IMR-90 (cell line): ENCODE measurements around the gene ICAM1. TPM values are rescaled to one million over a fixed set of nuclear protein-coding genes. Genes with fewer than 3 reads are reported as not detected.
A peak's percentile ranks its signal among the peaks of the same experiment; 100 is the strongest.

Source experiments
- ATAC-seq: fragments of 200-7000 bp; cut with Tn5 transposase; 2 replicates; pipeline ENCODE4 v1.9.1; 2020; ENCODE audit warnings: low read depth, mild to moderate bottlenecking, moderate library complexity
- BruUV-seq: library from RNA; stranded (reverse); fragments of 400-500 nt; replicated peaks from 2 replicates; lab custom pipeline; 2021; lab: Mats Ljungman, UMichigan
- CTCF ChIA-PET: fragments of 300-600 bp; formaldehyde crosslinking; extraction: SDS; loops from one replicate; lab custom pipeline; 2021; ENCODE audit warnings: antibody characterized with exemption; lab: Yijun Ruan, JAX
- POLR2A ChIA-PET: fragments of 300-600 bp; sonication (Branson Sonifier 250); formaldehyde crosslinking; loops from one replicate; lab custom pipeline; 2022; ENCODE audit warnings: antibody characterized with exemption; ENCODE audit not compliant: unreplicated experiment; lab: Charles Lee
- DNase-seq: peaks from one replicate; pipeline ENCODE4 v3.0.0; 2013
- H2AFZ ChIP-seq: replicated peaks from 2 replicates; pipeline ENCODE3; 2013; ENCODE audit warnings: low read length, mild to moderate bottlenecking; ENCODE audit not compliant: poor library complexity
- H2AK5ac ChIP-seq: 2 replicates; pipeline ENCODE4 v1.6.1; 2013; ENCODE audit warnings: low read depth, low read length, inconsistent platforms
- H2AK9ac ChIP-seq: replicated peaks from 2 replicates; pipeline ENCODE3; 2013; ENCODE audit warnings: mild to moderate bottlenecking, low read depth, low read length, moderate library complexity; ENCODE audit not compliant: poor library complexity
- H2BK120ac ChIP-seq: 2 replicates; pipeline ENCODE4 v1.6.1; 2013; ENCODE audit warnings: low read depth, low read length, inconsistent platforms
- H2BK15ac ChIP-seq: 3 replicates; pipeline ENCODE4 v1.6.1; 2013; ENCODE audit warnings: low read depth, low read length, inconsistent platforms
- H2BK20ac ChIP-seq: 2 replicates; pipeline ENCODE4 v1.6.1; 2013; ENCODE audit warnings: low read depth, mild to moderate bottlenecking, inconsistent platforms, low read length, moderate library complexity
- H2BK5ac ChIP-seq: 2 replicates; pipeline ENCODE4 v1.6.1; 2013; ENCODE audit warnings: mild to moderate bottlenecking, low read depth, low read length, inconsistent platforms; ENCODE audit not compliant: poor library complexity, severe bottlenecking
- H3K14ac ChIP-seq: replicated peaks from 2 replicates; pipeline ENCODE4 v1.6.1; 2013; ENCODE audit warnings: low read depth, low read length, inconsistent platforms
- H3K18ac ChIP-seq: 2 replicates; pipeline ENCODE4 v1.6.1; 2013; ENCODE audit warnings: low read depth, low read length, control low read depth
- H3K23ac ChIP-seq: 2 replicates; pipeline ENCODE4 v1.6.1; 2013; ENCODE audit warnings: low read depth, low read length, inconsistent platforms
- H3K27ac ChIP-seq: 2 replicates; pipeline ENCODE4 v1.5.1; 2013; ENCODE audit warnings: mild to moderate bottlenecking, control low read depth, low read length; ENCODE audit not compliant: insufficient read depth
- H3K27me3 ChIP-seq: 2 replicates; pipeline ENCODE4 v1.6.1; 2013; ENCODE audit warnings: low read length; ENCODE audit not compliant: control insufficient read depth, insufficient read depth
- H3K36me3 ChIP-seq: 2 replicates; pipeline ENCODE4 v1.6.1; 2013; ENCODE audit warnings: low read length, mixed read lengths; ENCODE audit not compliant: control insufficient read depth, insufficient read depth
- H3K4ac ChIP-seq: 2 replicates; pipeline ENCODE4 v1.6.1; 2013; ENCODE audit warnings: low read depth, low read length, inconsistent platforms
- H3K4me1 ChIP-seq: 2 replicates; pipeline ENCODE4 v1.6.1; 2013; ENCODE audit warnings: low read length, mixed read lengths; ENCODE audit not compliant: control insufficient read depth, insufficient read depth
- H3K4me2 ChIP-seq: 2 replicates; pipeline ENCODE4 v1.6.1; 2013; ENCODE audit warnings: low read depth, mild to moderate bottlenecking, control low read depth, low read length, moderate library complexity
- H3K4me3 ChIP-seq: 2 replicates; pipeline ENCODE4 v1.5.1; 2013; ENCODE audit warnings: low read depth, mild to moderate bottlenecking, control low read depth, low read length, moderate library complexity; ENCODE audit not compliant: insufficient read depth
- H3K56ac ChIP-seq: 2 replicates; pipeline ENCODE4 v1.6.1; 2013; ENCODE audit warnings: low read length, inconsistent platforms; ENCODE audit not compliant: insufficient read depth; ENCODE audit errors: extremely low read depth
- H3K79me1 ChIP-seq, 2 experiments: 2 replicates each; pipeline ENCODE4 v1.6.1; 2013; ENCODE audit warnings: low read length in 2 of 2, inconsistent platforms in 1 of 2, low read depth in 1 of 2
- H3K9ac ChIP-seq: 2 replicates; pipeline ENCODE4 v1.6.1; 2013; ENCODE audit warnings: low read depth, low read length, control low read depth
- H3K9me1 ChIP-seq: 2 replicates; pipeline ENCODE4 v1.6.1; 2013; ENCODE audit warnings: low read length, inconsistent platforms; ENCODE audit not compliant: insufficient read depth
- H3K9me3 ChIP-seq: 2 replicates; pipeline ENCODE4 v1.6.1; 2013; ENCODE audit warnings: low read length; ENCODE audit not compliant: control insufficient read depth, insufficient read depth
- H4K20me1 ChIP-seq: 2 replicates; pipeline ENCODE4 v1.6.1; 2013; ENCODE audit warnings: low read length, inconsistent platforms; ENCODE audit not compliant: insufficient read depth
- H4K5ac ChIP-seq: 2 replicates; pipeline ENCODE4 v1.6.1; 2013; ENCODE audit warnings: mild to moderate bottlenecking, low read depth, low read length, control low read depth
- H4K8ac ChIP-seq, 2 experiments: 2 replicates each; pipeline ENCODE4 v1.6.1; 2013; ENCODE audit warnings: low read depth in 2 of 2, low read length in 2 of 2, control low read depth in 1 of 2, inconsistent platforms in 1 of 2
- H4K91ac ChIP-seq: 2 replicates; pipeline ENCODE4 v1.6.1; 2013; ENCODE audit warnings: low read depth, low read length, inconsistent platforms; ENCODE audit not compliant: insufficient read depth
- CEBPB ChIP-seq: IDR thresholded peaks from 2 replicates; pipeline ENCODE4 v1.6.1; 2012; ENCODE audit warnings: low read depth, low read length, improper control_type of control experiment
- FOS ChIP-seq: fragments of 150-350 bp; IDR thresholded peaks from 2 replicates; pipeline ENCODE4 v1.6.1; 2016; ENCODE audit warnings: low read depth, low read length
- MAFK ChIP-seq: IDR thresholded peaks from 2 replicates; pipeline ENCODE4 v1.6.1; 2012; ENCODE audit warnings: low read depth, low read length, improper control_type of control experiment
- MAZ ChIP-seq: IDR thresholded peaks from 2 replicates; pipeline ENCODE4 v1.6.1; 2012; ENCODE audit warnings: low read depth, mild to moderate bottlenecking, low read length, improper control_type of control experiment, moderate library complexity, borderline replicate concordance
- MXI1 ChIP-seq: IDR thresholded peaks from 2 replicates; pipeline ENCODE4 v1.6.1; 2012; ENCODE audit warnings: low read depth, mild to moderate bottlenecking, low read length, moderate library complexity, borderline replicate concordance
- NFE2L2 ChIP-seq: fragments of 150-350 bp; IDR thresholded peaks from 2 replicates; pipeline ENCODE4 v1.6.1; 2016; ENCODE audit warnings: low read depth, mild to moderate bottlenecking, low read length
- RAD21 ChIP-seq: IDR thresholded peaks from 2 replicates; pipeline ENCODE4 v1.6.1; 2012; ENCODE audit warnings: low read length, improper control_type of control experiment
- RCOR1 ChIP-seq: IDR thresholded peaks from 2 replicates; pipeline ENCODE4 v1.6.1; 2012; ENCODE audit warnings: mild to moderate bottlenecking, low read length, improper control_type of control experiment; ENCODE audit not compliant: insufficient replicate concordance
- RFX5 ChIP-seq: IDR thresholded peaks from 2 replicates; pipeline ENCODE4 v1.8.0; 2012; ENCODE audit warnings: low read depth, mild to moderate bottlenecking, low read length, moderate library complexity
- SMC3 ChIP-seq: fragments of 150-350 bp; IDR thresholded peaks from 2 replicates; pipeline ENCODE4 v1.6.1; 2016; ENCODE audit warnings: low read depth, mild to moderate bottlenecking, antibody characterized with exemption, low read length, moderate library complexity
- WGBS, 2 experiments: methylation state at CpG; one replicate each; pipeline versions ENCODE4 v1.1.5 to v1.1.7; 2013; ENCODE audit warnings: missing lambda C conversion rate in 2 of 2; ENCODE audit not compliant: insufficient read length in 1 of 2; ENCODE audit errors: extremely low coverage in 2 of 2; 5-methylcytosine and 5-hydroxymethylcytosine counted together
- dilution Hi-C: fragments of 300-500 bp; cut with HindIII; formaldehyde crosslinking; loops from one replicate; pipeline ENCODE4 v1.14.3; 2018; ENCODE audit warnings: low sequenced_read_pairs; ENCODE audit not compliant: unreplicated experiment
- in situ Hi-C: fragments of 300-500 bp; cut with MboI; formaldehyde crosslinking; loops from 3 replicates; pipeline ENCODE4 v1.14.3; 2019; ENCODE audit warnings: low sequenced_read_pairs, inconsistent platforms, mixed read lengths
- intact Hi-C: fragments of 100-400 bp; cut with micrococcal nuclease; formaldehyde crosslinking; loops from 2 replicates; pipeline ENCODE4 v1.10.0; 2022
- polyA plus RNA-seq, 3 experiments: library from polyadenylated mRNA; depleted of rRNA; stranded (reverse); fragments of >200 nt; gene quantifications; 2 replicates each; pipeline ENCODE4 v1.2.3, GENCODE V29; 2012; ENCODE audit warnings: low replicate concordance in 1 of 3
- total RNA-seq: library from RNA; depleted of rRNA; stranded (reverse); fragments of >200 nt; gene quantifications from 2 replicates; pipeline ENCODE4 v1.2.3, GENCODE V29; 2012
- TF ChIP-seq, protein P1 (sequence below): fragments of 150-350 bp; IDR thresholded peaks from 2 replicates; pipeline ENCODE4 v1.6.1; 2017; ENCODE audit warnings: mild to moderate bottlenecking, antibody characterized with exemption, low read length, low read depth
- TF ChIP-seq, protein P2 (sequence below): conservative IDR thresholded peaks from 2 replicates; pipeline ENCODE4 v1.5.1; 2012; ENCODE audit warnings: mild to moderate bottlenecking, low read depth, low read length, improper control_type of control experiment

Gene ICAM1
- total and polyA plus RNA-seq, 2 of the 4 experiments (the other 2 are of a cell fraction): 10.6 to 19.1 TPM

DNA sequence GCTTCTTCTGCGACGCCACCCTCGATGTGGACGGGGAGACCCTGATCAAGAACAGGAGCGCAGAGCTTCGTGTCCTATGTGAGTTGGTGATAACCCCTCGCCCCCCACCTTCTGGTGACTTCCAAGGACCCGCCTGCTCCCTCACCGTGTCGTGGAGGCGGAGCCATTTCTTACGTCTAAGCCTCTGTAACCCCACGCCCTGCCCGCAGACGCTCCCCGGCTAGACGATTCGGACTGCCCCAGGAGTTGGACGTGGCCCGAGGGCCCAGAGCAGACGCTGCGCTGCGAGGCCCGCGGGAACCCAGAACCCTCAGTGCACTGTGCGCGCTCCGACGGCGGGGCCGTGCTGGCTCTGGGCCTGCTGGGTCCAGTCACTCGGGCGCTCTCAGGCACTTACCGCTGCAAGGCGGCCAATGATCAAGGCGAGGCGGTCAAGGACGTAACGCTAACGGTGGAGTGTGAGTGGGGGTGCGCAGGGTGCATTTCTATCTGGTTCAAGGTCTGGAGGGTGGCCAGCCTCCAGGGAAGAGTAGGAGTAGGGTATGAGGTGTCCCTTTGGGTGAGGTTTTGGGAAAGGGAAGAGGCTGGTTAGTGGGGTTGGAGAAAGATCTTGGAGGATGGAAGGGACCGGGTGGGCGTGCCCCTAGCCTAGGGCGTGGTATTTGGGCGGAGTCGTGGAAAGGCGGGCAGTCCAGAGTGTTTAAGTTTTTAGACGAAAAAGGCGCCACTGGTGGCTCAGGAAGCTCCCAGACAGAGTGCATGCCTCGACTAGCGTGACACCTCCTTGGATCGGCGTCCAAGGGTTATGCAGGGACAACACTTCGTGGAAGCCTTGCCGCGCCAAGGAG lies 22.1 kb downstream of the ICAM1 start (continued):
- TF ChIP-seq, protein P1, sequence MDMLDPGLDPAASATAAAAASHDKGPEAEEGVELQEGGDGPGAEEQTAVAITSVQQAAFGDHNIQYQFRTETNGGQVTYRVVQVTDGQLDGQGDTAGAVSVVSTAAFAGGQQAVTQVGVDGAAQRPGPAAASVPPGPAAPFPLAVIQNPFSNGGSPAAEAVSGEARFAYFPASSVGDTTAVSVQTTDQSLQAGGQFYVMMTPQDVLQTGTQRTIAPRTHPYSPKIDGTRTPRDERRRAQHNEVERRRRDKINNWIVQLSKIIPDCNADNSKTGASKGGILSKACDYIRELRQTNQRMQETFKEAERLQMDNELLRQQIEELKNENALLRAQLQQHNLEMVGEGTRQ: no peak
- TF ChIP-seq RFX5: no peak

DNA sequence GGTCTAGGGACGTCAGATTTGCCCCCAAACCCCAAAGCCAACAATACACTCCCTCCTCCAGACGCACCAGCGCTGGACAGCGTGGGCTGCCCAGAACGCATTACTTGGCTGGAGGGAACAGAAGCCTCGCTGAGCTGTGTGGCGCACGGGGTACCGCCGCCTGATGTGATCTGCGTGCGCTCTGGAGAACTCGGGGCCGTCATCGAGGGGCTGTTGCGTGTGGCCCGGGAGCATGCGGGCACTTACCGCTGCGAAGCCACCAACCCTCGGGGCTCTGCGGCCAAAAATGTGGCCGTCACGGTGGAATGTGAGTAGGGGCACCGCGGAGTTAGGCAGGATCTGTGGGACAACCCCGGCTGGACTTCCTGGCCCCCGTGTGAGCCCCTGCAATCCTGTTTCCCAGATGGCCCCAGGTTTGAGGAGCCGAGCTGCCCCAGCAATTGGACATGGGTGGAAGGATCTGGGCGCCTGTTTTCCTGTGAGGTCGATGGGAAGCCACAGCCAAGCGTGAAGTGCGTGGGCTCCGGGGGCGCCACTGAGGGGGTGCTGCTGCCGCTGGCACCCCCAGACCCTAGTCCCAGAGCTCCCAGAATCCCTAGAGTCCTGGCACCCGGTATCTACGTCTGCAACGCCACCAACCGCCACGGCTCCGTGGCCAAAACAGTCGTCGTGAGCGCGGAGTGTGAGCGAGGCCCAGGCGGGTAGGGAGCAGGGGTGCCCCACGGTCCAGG lies 22.9 kb downstream of the ICAM1 start:
- in situ Hi-C loops (no loop called here), dilution Hi-C loops (no loop called here), intact Hi-C loops (no loop called here)
- Histone ChIP-seq H3K4me2 (no peak overlapping the region), H3K4me3 (no peak overlapping the region), H2AK5ac (no peak overlapping the region), H3K79me1 (peaks cover 0 to 4% of the 10 kb centered on the region in 2 experiments; a peak in 1 of 4 replicates), H3K4ac (no peak overlapping the region), H2BK20ac (no peak overlapping the region), H4K20me1 (peaks cover 6% of the 10 kb centered on the region), H2AK9ac (peak overlapping the region; percentile 13), H4K91ac (no peak overlapping the region), H3K9ac (no peak overlapping the region), H2AFZ (peak overlapping the region; percentile 11), H2BK120ac (no peak overlapping the region), H3K23ac (no peak overlapping the region), H3K56ac (no peak overlapping the region), H3K27ac (no peak overlapping the region), H3K36me3 (peaks cover 14% of the 10 kb centered on the region; the same call in 1 of the 2 replicates), H2BK15ac (no peak overlapping the region), H3K18ac (no peak overlapping the region), H3K27me3 (no peaks in the 10 kb centered on the region; the same call in 1 of the 2 replicates), H3K14ac (no peak overlapping the region), H2BK5ac (no peak overlapping the region), H4K8ac (no peak overlapping the region), H3K9me1 (peaks cover 3% of the 10 kb centered on the region), H3K4me1 (peaks cover 14% of the 10 kb centered on the region), H3K9me3 (no peaks in the 10 kb centered on the region), H4K5ac (no peak overlapping the region)
- 83% methylated on average over 25 of the region's 49 CpGs; no CpG with 5 or more reads in 1 of the 2 experiments for WGBS, 2 experiments
- ChIA-PET CTCF (no interaction called here), POLR2A (no interaction called here)
- BruUV-seq: no TSS peak
- no peak for DNase-seq
- ATAC-seq: no peak
- TF ChIP-seq MAFK (no peak), MXI1 (no peak), RFX5 (no peak), FOS (no peak), RCOR1 (no peak), RAD21 (no peak), CEBPB (no peak), SMC3 (no peak), MAZ (no peak), NFE2L2 (no peak)
- TF ChIP-seq, protein P2, sequence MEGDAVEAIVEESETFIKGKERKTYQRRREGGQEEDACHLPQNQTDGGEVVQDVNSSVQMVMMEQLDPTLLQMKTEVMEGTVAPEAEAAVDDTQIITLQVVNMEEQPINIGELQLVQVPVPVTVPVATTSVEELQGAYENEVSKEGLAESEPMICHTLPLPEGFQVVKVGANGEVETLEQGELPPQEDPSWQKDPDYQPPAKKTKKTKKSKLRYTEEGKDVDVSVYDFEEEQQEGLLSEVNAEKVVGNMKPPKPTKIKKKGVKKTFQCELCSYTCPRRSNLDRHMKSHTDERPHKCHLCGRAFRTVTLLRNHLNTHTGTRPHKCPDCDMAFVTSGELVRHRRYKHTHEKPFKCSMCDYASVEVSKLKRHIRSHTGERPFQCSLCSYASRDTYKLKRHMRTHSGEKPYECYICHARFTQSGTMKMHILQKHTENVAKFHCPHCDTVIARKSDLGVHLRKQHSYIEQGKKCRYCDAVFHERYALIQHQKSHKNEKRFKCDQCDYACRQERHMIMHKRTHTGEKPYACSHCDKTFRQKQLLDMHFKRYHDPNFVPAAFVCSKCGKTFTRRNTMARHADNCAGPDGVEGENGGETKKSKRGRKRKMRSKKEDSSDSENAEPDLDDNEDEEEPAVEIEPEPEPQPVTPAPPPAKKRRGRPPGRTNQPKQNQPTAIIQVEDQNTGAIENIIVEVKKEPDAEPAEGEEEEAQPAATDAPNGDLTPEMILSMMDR: no peak
